Measurements from ENCODE around the gene MDH1.

MDH1 gene

DNA sequence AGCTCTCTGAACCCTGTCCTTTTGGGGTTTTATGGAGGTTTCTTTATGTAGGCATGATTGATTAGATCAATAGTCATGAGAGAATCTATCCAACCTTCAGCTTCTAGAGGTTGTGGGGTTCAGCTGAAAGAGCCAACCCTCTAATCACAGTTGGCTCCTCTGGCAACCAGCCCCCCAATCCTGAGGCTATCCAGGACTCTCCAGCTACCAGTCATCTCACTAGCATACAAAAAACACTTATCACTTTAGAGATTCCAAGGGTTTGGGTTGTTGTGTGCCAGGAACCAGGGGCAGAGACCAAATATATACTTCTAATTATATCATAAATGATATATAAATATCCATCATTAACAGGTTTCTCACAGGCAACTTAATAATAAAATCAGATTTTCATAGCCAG lies 12.2 kb upstream of the MDH1 start:
- in situ Hi-C loops (cut with HindIII; ENCODE audit: low sequenced_read_pairs), result no loop called here
- TF ChIP-seq, protein P1, sequence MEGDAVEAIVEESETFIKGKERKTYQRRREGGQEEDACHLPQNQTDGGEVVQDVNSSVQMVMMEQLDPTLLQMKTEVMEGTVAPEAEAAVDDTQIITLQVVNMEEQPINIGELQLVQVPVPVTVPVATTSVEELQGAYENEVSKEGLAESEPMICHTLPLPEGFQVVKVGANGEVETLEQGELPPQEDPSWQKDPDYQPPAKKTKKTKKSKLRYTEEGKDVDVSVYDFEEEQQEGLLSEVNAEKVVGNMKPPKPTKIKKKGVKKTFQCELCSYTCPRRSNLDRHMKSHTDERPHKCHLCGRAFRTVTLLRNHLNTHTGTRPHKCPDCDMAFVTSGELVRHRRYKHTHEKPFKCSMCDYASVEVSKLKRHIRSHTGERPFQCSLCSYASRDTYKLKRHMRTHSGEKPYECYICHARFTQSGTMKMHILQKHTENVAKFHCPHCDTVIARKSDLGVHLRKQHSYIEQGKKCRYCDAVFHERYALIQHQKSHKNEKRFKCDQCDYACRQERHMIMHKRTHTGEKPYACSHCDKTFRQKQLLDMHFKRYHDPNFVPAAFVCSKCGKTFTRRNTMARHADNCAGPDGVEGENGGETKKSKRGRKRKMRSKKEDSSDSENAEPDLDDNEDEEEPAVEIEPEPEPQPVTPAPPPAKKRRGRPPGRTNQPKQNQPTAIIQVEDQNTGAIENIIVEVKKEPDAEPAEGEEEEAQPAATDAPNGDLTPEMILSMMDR (IDR thresholded peaks at IDR 0.05; ENCODE audit: low read depth, low read length, missing control alignments), result no peak
- no peak overlapping the region for H3K4me3 ChIP-seq (ENCODE audit: low read depth, low read length)
- DNase-seq (ENCODE audit: low read depth), result no peak

DNA sequence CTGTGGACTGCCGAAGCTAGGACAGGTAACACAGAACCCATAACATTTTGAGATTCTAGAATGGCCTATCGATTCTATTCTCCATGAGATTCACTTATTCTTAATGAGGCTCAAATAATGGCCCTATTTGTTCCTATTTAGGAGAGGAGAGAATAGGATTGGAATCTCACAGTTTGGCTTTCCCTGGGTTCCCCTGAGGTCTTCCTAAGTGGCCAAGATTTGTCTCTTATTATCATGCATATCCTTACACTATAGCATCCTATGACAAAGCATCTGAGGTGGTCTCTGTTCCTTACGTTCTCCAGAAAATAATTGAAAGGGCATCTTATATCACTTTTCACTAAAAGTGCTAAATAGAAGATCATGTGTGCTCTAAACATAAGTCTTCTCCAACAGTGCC lies 10.0 kb upstream of the MDH1 start:
- no peak for DNase-seq (ENCODE audit: low read depth)
- in situ Hi-C loops (cut with HindIII; ENCODE audit: low sequenced_read_pairs), result no loop called here
- no peak overlapping the region for H3K4me3 ChIP-seq (ENCODE audit: low read depth, low read length)
- TF ChIP-seq, protein P1 (IDR thresholded peaks at IDR 0.05; ENCODE audit: low read depth, low read length, missing control alignments), result no peak

DNA sequence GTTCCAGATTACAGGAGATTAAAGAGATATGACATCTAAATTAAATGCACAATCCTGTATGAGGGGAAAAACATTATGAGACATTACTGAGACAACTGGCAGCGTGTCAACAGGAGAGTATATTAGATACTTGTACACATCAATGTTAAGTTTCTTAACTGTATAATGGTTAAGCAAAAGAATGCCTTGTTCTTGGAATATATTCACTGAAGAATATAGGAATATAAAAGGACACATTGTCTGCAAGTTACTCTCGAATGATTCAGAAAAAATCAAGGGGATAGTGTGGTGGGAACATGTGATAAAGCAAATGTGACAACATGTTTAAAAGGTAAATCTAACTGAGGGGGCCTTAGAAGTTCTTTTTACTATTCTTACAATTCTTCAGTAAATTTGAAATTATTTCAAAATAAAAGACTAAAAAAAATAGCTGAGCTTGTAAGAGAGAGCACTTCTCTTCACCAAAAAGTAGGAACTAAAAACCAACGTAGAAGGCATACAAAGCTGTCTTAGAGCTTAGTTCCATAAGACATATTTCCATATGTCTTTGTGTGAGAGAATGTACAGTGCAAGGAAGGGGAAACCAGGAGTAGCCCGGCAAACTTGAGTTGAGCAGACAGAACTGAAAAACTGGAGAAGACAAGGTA lies 8.0 kb upstream of the MDH1 start:
- in situ Hi-C loops (cut with HindIII; ENCODE audit: low sequenced_read_pairs), result no loop called here
- TF ChIP-seq, protein P1 (IDR thresholded peaks at IDR 0.05; ENCODE audit: low read depth, low read length, missing control alignments), result no peak
- no peak for DNase-seq (ENCODE audit: low read depth)
- H3K4me3 ChIP-seq (ENCODE audit: low read depth, low read length), result no peak overlapping the region

DNA sequence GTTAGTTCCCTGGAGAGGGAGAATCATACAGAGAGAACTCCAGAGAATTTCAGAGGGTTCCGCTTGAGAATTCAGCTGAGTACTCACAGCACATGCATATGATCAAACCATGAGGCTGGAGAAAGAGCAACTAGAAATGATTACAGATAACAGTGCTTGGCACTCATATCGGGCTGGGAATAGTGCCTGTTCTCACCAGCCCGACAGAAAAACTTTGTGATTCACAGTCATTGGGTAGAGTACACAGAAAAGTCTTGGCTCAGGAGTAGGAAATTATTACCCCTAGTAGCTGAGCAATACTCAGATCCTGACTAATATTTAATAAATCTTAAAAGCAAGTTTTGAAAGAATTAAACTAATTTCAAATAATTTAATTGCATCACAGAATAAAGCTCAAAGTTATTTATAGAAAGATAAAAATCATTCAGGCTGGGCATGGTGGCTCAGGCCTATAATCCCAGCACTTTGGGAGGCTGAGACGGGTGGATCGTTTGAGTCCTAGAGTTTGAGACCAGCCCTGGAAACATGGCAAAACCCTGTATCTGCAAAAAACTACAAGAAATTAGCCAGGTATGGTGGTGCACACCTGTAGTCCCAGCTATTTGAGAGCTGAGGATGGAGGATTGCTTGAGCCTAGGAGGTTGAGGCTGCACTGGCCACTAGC lies 7.3 kb upstream of the MDH1 start:
- in situ Hi-C loops (cut with HindIII; ENCODE audit: low sequenced_read_pairs), result no loop called here
- H3K4me3 ChIP-seq (ENCODE audit: low read depth, low read length), result no peak overlapping the region
- DNase-seq (ENCODE audit: low read depth), result no peak
- TF ChIP-seq, protein P1 (IDR thresholded peaks at IDR 0.05; ENCODE audit: low read depth, low read length, missing control alignments), result no peak

DNA sequence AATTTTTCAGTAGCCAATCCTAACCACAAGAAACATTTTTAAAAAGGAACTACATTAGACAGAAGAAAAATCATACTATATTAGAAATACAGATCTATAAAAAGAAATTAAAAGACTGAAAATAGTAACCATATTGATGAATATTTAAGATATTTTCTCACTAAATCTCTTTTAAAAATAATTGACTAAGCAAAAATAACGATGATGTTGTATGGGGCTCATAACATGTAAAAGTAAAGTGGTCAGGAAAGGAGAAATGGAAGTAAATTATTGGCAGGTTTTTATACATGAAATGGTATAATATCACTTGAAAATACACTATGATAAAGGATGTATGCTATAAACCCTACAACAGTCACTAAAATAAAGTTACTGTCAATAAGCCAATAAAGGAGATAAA lies 5.9 kb upstream of the MDH1 start:
- in situ Hi-C loops (cut with HindIII; ENCODE audit: low sequenced_read_pairs), result no loop called here
- TF ChIP-seq, protein P1 (IDR thresholded peaks at IDR 0.05; ENCODE audit: low read depth, low read length, missing control alignments), result no peak

DNA sequence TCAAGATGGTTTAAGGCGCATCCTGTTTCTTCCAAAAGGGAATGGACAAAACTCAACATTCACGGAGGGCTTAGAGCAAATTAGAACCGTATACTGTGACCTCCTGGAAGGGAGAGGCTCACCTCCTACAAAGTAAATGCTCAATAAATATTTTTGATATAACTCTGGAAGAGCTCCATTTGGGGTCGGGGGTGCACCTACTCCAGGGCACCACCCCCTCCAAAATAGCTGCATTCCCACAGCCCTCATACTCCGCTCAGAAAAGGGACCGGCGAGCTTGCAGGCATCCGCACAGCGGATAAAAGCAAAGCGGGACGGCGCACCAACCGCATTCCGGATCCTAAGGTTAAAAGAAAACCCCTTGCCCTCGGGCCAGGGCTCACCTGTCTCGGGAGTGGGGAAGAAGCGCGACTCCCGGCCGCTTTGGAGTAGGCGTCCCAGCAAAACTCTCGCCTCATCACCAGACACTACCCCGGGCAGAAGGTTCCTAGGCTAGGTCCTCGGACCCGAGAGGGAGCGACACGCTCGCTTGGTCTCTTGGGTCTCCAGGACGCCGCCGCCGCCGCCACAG lies 864 bp upstream of the MDH1 start:
- TF ChIP-seq, protein P1 (IDR thresholded peaks at IDR 0.05; ENCODE audit: low read depth, low read length, missing control alignments), result no peak
- in situ Hi-C loops (cut with HindIII; ENCODE audit: low sequenced_read_pairs), result no loop called here
- no peak for DNase-seq (ENCODE audit: low read depth)
- H3K4me3 ChIP-seq (ENCODE audit: low read depth, low read length), result peak overlapping the region; percentile 77

More for the DNA sequence above, 5.9 kb upstream of the MDH1 start:
- no peak for DNase-seq (ENCODE audit: low read depth)
- H3K4me3 ChIP-seq (ENCODE audit: low read depth, low read length), result no peak overlapping the region

Measured in astrocyte of the cerebellum (primary cell).